Measurements from ENCODE around the gene RPUSD1. TPM values are rescaled to one million over a fixed set of nuclear protein-coding genes. Genes with fewer than 3 reads are reported as not detected.
"Not testable (repeated sequence)": the region's sequence is repeated elsewhere in the genome, so short reads cannot be mapped to it uniquely, and the experiment has no call there.

RPUSD1 gene
- total and polyA plus RNA-seq, 2 experiments from 2014 or later, result 27.6 to 37.8 TPM

- Histone ChIP-seq H3K36me3 (replicated peaks; ENCODE audit: insufficient read depth, low read depth) (no peaks in the 10 kb centered on the region), H2AFZ (no peak overlapping the region), H3K9me3 (ENCODE audit: low read depth) (no peaks in the 10 kb centered on the region), H3K4me3 (no peak overlapping the region), H3K4me1 (ENCODE audit: insufficient read depth) (no peaks in the 10 kb centered on the region), H3K4me2 (no peak overlapping the region), H3K79me2 (no peaks in the 10 kb centered on the region), H3K9me2 (replicated peaks; ENCODE audit: insufficient read depth) (no peaks in the 10 kb centered on the region), H3K27me3 (no peaks in the 10 kb centered on the region), H3K27ac (no peak overlapping the region), H4K20me1 (ENCODE audit: insufficient read depth, poor library complexity, severe bottlenecking) (no peaks in the 10 kb centered on the region)
- DNase-seq (ENCODE audit: low spot score), result no peak
- 43% methylated on average over 15 of the region's 16 CpGs for WGBS (ENCODE audit: low lambda C conversion rate, missing lambda C conversion rate)
- TF ChIP-seq CTCF (IDR thresholded peaks at IDR 0.05; ENCODE audit: poor library complexity), result no peak
Measured at GRCh38 chr16:777826-778225, 10.4 kb downstream of the RPUSD1 start.

- no peak for TF ChIP-seq EZH2phosphoT487 (IDR thresholded peaks at IDR 0.05; ENCODE audit: low read depth, severe bottlenecking, unreplicated experiment)
- TF ChIP-seq CTCF (IDR thresholded peaks at IDR 0.05; ENCODE audit: poor library complexity), result no peak
- TF ChIP-seq EZH2 (IDR thresholded peaks at IDR 0.05; ENCODE audit: borderline replicate concordance), result no peak
- Histone ChIP-seq H2AFZ (no peak overlapping the region), H3K4me1 (ENCODE audit: insufficient read depth) (no peaks in the 10 kb centered on the region), H3K27ac (no peak overlapping the region), H4K20me1 (ENCODE audit: insufficient read depth, poor library complexity, severe bottlenecking) (no peaks in the 10 kb centered on the region), H3K9me2 (replicated peaks; ENCODE audit: insufficient read depth) (no peaks in the 10 kb centered on the region), H3K36me3 (replicated peaks; ENCODE audit: insufficient read depth, low read depth) (no peaks in the 10 kb centered on the region), H3K4me2 (no peak overlapping the region), H3K4me3 (no peak overlapping the region), H3K27me3 (no peaks in the 10 kb centered on the region), H3K9me3 (ENCODE audit: low read depth) (no peaks in the 10 kb centered on the region), H3K79me2 (no peaks in the 10 kb centered on the region)
- 87% methylated on average over 9 of the region's 9 CpGs for WGBS (ENCODE audit: low lambda C conversion rate, missing lambda C conversion rate)
- DNase-seq (ENCODE audit: low spot score), result no peak
Measured at GRCh38 chr16:776824-777223, 11.4 kb downstream of the RPUSD1 start.

- H3K36me3 ChIP-seq (replicated peaks; ENCODE audit: insufficient read depth, low read depth); H3K27me3 ChIP-seq; H3K9me3 ChIP-seq (ENCODE audit: low read depth); H3K4me3 ChIP-seq; H3K4me2 ChIP-seq; H4K20me1 ChIP-seq (ENCODE audit: insufficient read depth, poor library complexity, severe bottlenecking); H3K9me2 ChIP-seq (replicated peaks; ENCODE audit: insufficient read depth); H3K27ac ChIP-seq; H2AFZ ChIP-seq; DNase-seq (ENCODE audit: low spot score); H3K79me2 ChIP-seq; H3K4me1 ChIP-seq (ENCODE audit: insufficient read depth): not testable (repeated sequence)
- 94% methylated on average over 10 of the region's 10 CpGs for WGBS (ENCODE audit: low lambda C conversion rate, missing lambda C conversion rate)
Measured at GRCh38 chr16:776298-776697, 11.9 kb downstream of the RPUSD1 start.

- no peaks in the 10 kb centered on the region for H3K36me3 ChIP-seq (replicated peaks; ENCODE audit: insufficient read depth, low read depth)
- no peak for DNase-seq (ENCODE audit: low spot score)
- H2AFZ ChIP-seq, result no peak overlapping the region
- H3K27me3 ChIP-seq, result no peaks in the 10 kb centered on the region
- H3K4me1 ChIP-seq (ENCODE audit: insufficient read depth), result no peaks in the 10 kb centered on the region
- no peaks in the 10 kb centered on the region for H3K79me2 ChIP-seq
- H3K9me3 ChIP-seq (ENCODE audit: low read depth), result no peaks in the 10 kb centered on the region
- H3K4me3 ChIP-seq, result no peak overlapping the region
- H3K9me2 ChIP-seq (replicated peaks; ENCODE audit: insufficient read depth), result no peaks in the 10 kb centered on the region
- WGBS (ENCODE audit: low lambda C conversion rate, missing lambda C conversion rate), result 91% methylated on average over 13 of the region's 36 CpGs
- H3K4me2 ChIP-seq, result no peak overlapping the region
- H3K27ac ChIP-seq, result no peak overlapping the region
- H4K20me1 ChIP-seq (ENCODE audit: insufficient read depth, poor library complexity, severe bottlenecking), result no peaks in the 10 kb centered on the region
- TF ChIP-seq EZH2 (IDR thresholded peaks at IDR 0.05; ENCODE audit: borderline replicate concordance) (no peak), EZH2phosphoT487 (IDR thresholded peaks at IDR 0.05; ENCODE audit: low read depth, severe bottlenecking, unreplicated experiment) (no peak), CTCF (IDR thresholded peaks at IDR 0.05; ENCODE audit: poor library complexity) (no peak)
Measured at GRCh38 chr16:775236-775796, 12.9 kb downstream of the RPUSD1 start.
